ENCODE results near the gene AGBL1. TPM values are rescaled to one million over a fixed set of nuclear protein-coding genes. Genes with fewer than 3 reads are reported as not detected.

Gene AGBL1
- total RNA-seq, 3 donors from 2014 or later (not counting 1 experiment from before 2014, with no cell fraction given) = not detected

DNA sequence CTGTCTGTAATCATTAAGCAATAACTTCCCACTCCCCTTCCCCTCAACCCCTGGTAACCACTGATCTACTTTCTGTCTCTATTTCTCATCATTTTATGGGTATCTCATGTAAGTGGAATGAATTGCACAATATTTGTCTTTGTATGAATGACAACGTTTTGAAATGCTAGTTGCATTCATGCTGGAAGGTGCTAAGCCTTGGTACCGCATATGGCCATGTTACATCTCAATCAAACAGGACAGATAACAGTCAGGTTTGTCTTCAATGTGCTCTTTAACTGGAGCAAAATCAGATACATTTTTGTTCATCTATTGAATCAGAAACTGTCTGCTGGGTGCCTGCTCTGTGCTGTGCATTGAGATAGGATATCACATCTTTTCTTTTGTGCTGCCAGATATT is 134.2 kb downstream of the AGBL1 start:
- Mint-ChIP-seq H3K4me3 (no peak overlapping the region), H3K4me1 (no peaks in the 10 kb centered on the region), H3K36me3 (no peaks in the 10 kb centered on the region), H3K27ac (no peak overlapping the region), H3K9me3 (peaks cover 10 to 11% of the 10 kb centered on the region in 2 donors), H3K27me3 (ENCODE audit: low read depth in 2 of 2) (peaks cover 9 to 18% of the 10 kb centered on the region in 2 donors)
- H3K9me3 ChIP-seq (ENCODE audit: control insufficient read depth, insufficient read depth, low read length) = peaks cover 6% of the 10 kb centered on the region
- no peak for DNase-seq
- intact Hi-C loops (cut with micrococcal nuclease) = no loop called here
- TF ChIP-seq, protein P1, sequence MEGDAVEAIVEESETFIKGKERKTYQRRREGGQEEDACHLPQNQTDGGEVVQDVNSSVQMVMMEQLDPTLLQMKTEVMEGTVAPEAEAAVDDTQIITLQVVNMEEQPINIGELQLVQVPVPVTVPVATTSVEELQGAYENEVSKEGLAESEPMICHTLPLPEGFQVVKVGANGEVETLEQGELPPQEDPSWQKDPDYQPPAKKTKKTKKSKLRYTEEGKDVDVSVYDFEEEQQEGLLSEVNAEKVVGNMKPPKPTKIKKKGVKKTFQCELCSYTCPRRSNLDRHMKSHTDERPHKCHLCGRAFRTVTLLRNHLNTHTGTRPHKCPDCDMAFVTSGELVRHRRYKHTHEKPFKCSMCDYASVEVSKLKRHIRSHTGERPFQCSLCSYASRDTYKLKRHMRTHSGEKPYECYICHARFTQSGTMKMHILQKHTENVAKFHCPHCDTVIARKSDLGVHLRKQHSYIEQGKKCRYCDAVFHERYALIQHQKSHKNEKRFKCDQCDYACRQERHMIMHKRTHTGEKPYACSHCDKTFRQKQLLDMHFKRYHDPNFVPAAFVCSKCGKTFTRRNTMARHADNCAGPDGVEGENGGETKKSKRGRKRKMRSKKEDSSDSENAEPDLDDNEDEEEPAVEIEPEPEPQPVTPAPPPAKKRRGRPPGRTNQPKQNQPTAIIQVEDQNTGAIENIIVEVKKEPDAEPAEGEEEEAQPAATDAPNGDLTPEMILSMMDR (IDR thresholded peaks at IDR 0.05) = no peak
- H3K4me1 ChIP-seq (ENCODE audit: control insufficient read depth, insufficient read depth, low read length) = no peaks in the 10 kb centered on the region
- H3K36me3 ChIP-seq (ENCODE audit: control insufficient read depth, insufficient read depth, low read length) = no peaks in the 10 kb centered on the region
- H3K27ac ChIP-seq (ENCODE audit: low read length) = no peak overlapping the region
- ATAC-seq = no peak
- no peaks in the 10 kb centered on the region for H3K27me3 ChIP-seq (ENCODE audit: control insufficient read depth, insufficient read depth, low read length)
- 83% methylated on average over 2 of the region's 2 CpGs for WGBS (ENCODE audit: insufficient coverage)
- H3K4me3 ChIP-seq (ENCODE audit: low read length) = no peak overlapping the region

DNA sequence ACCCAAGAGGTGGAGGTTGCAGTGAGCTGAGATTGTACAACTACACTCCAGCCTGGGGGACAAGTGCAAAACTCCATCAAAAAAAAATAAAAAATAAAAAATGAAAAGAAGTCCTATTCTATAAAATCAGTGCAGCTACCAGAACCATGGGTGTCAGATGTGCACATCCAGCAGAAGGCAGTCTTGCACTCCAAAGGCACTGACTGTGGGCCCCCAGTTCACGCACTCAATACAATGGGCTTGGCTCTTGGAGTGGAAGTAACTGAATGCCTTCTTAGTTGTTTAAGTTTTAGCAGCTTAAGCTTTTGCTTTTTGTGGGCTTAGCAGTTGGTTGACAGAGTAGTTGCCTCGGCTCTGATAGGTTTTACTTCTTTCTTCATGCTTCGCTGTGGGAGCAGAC is 141.4 kb downstream of the AGBL1 start:
- WGBS (ENCODE audit: insufficient coverage) = 89% methylated on average over 3 of the region's 3 CpGs
- ATAC-seq (no peak), DNase-seq (no peak)
- Histone ChIP-seq H3K27me3 (ENCODE audit: control insufficient read depth, insufficient read depth, low read length) (no peaks in the 10 kb centered on the region), H3K36me3 (ENCODE audit: control insufficient read depth, insufficient read depth, low read length) (no peaks in the 10 kb centered on the region), H3K4me3 (ENCODE audit: low read length) (no peak overlapping the region), H3K4me1 (ENCODE audit: control insufficient read depth, insufficient read depth, low read length) (no peaks in the 10 kb centered on the region), H3K27ac (ENCODE audit: low read length) (no peak overlapping the region), H3K9me3 (ENCODE audit: control insufficient read depth, insufficient read depth, low read length) (no peaks in the 10 kb centered on the region)
- Mint-ChIP-seq H3K36me3 (no peaks in the 10 kb centered on the region), H3K9me3 (peaks cover 6 to 11% of the 10 kb centered on the region in 2 donors), H3K27ac (no peak overlapping the region), H3K4me1 (no peaks in the 10 kb centered on the region), H3K27me3 (ENCODE audit: low read depth in 2 of 2) (peaks cover 6 to 12% of the 10 kb centered on the region in 2 donors), H3K4me3 (no peak overlapping the region)
- TF ChIP-seq, protein P1 (IDR thresholded peaks at IDR 0.05) = no peak
- intact Hi-C loops (cut with micrococcal nuclease) = no loop called here

DNA sequence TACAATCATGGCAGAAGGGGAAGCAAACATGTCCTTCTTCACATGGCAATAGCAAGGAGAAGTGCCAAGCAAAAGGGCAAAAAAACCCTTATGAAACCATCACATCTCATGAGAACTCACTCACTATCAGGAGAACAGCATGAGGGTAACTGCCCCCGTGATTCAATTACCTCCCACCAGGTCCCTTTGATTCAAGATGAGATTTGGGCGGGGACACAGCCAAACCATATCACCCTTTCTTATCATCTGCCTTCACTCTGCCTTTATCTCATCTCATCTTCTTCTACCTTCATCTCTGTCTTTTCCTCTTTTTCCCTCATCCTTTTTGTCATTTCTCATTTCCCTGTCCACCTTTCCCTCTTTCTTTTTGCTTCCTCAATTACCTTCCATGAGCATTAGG is 149.6 kb downstream of the AGBL1 start:
- Histone ChIP-seq H3K9me3 (ENCODE audit: control insufficient read depth, insufficient read depth, low read length) (no peaks in the 10 kb centered on the region), H3K27me3 (ENCODE audit: control insufficient read depth, insufficient read depth, low read length) (peaks cover 3% of the 10 kb centered on the region), H3K4me3 (ENCODE audit: low read length) (no peak overlapping the region), H3K4me1 (ENCODE audit: control insufficient read depth, insufficient read depth, low read length) (no peaks in the 10 kb centered on the region), H3K27ac (ENCODE audit: low read length) (no peak overlapping the region), H3K36me3 (ENCODE audit: control insufficient read depth, insufficient read depth, low read length) (no peaks in the 10 kb centered on the region)
- no peaks in the 10 kb centered on the region for H3K9me3 Mint-ChIP-seq
- no peak overlapping the region for H3K27ac Mint-ChIP-seq
- TF ChIP-seq, protein P1 (IDR thresholded peaks at IDR 0.05) = no peak
- WGBS (ENCODE audit: insufficient coverage) = 52% methylated on average over 2 of the region's 2 CpGs
- H3K4me1 Mint-ChIP-seq = peaks cover 5 to 8% of the 10 kb centered on the region in 2 donors
- intact Hi-C loops (cut with micrococcal nuclease) = no loop called here
- ATAC-seq = no peak
- H3K4me3 Mint-ChIP-seq = no peak overlapping the region
- H3K36me3 Mint-ChIP-seq = no peaks in the 10 kb centered on the region
- peaks cover 12 to 34% of the 10 kb centered on the region in 2 donors for H3K27me3 Mint-ChIP-seq (ENCODE audit: low read depth in 2 of 2)
- DNase-seq = no peak

DNA sequence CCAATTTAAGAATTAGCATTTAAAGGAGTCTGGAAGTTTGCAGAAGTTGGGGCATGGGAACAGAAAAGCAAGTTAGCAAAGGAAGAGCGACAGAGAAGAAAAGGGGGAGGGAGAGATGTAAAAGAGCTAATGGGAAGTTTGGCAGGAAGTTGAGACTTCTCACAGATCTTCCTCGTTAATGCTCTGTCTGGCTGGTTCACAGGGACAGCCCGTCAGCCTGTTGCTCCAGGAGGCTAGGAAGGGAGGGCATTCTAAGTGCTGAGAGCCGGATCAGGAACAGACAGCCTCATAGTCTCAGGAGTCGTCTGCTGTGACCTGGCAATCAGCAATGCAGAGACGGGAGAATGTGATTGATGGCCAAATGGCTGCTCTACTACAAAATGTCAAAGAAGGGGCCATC is 150.3 kb downstream of the AGBL1 start:
- Histone ChIP-seq H3K27me3 (ENCODE audit: control insufficient read depth, insufficient read depth, low read length) (peaks cover 3% of the 10 kb centered on the region), H3K4me1 (ENCODE audit: control insufficient read depth, insufficient read depth, low read length) (no peaks in the 10 kb centered on the region), H3K4me3 (ENCODE audit: low read length) (no peak overlapping the region), H3K36me3 (ENCODE audit: control insufficient read depth, insufficient read depth, low read length) (no peaks in the 10 kb centered on the region), H3K27ac (ENCODE audit: low read length) (no peak overlapping the region), H3K9me3 (ENCODE audit: control insufficient read depth, insufficient read depth, low read length) (no peaks in the 10 kb centered on the region)
- H3K4me3 Mint-ChIP-seq = no peak overlapping the region
- DNase-seq (no peak), ATAC-seq (no peak)
- no peaks in the 10 kb centered on the region for H3K9me3 Mint-ChIP-seq
- intact Hi-C loops (cut with micrococcal nuclease) = loop anchor here (5.0 kb wide), 1 partner anchor 1377 kb away; no protein-coding TSS in a partner anchor
- peaks cover 14 to 37% of the 10 kb centered on the region in 2 donors for H3K27me3 Mint-ChIP-seq (ENCODE audit: low read depth in 2 of 2)
- 15% methylated on average over 6 of the region's 6 CpGs for WGBS (ENCODE audit: insufficient coverage)
- H3K36me3 Mint-ChIP-seq = no peaks in the 10 kb centered on the region
- H3K27ac Mint-ChIP-seq = no peak overlapping the region
- peaks cover 5 to 8% of the 10 kb centered on the region in 2 donors for H3K4me1 Mint-ChIP-seq
- TF ChIP-seq, protein P1 (IDR thresholded peaks at IDR 0.05) = no peak
